ENCODE results near the gene CREB3. TPM values are rescaled to one million over a fixed set of nuclear protein-coding genes. Genes with fewer than 3 reads are reported as not detected.

CREB3 gene
- total and polyA plus RNA-seq, 2 of the 4 experiments (the other 2 are of a cell fraction), result 60.7 to 106 TPM

DNA sequence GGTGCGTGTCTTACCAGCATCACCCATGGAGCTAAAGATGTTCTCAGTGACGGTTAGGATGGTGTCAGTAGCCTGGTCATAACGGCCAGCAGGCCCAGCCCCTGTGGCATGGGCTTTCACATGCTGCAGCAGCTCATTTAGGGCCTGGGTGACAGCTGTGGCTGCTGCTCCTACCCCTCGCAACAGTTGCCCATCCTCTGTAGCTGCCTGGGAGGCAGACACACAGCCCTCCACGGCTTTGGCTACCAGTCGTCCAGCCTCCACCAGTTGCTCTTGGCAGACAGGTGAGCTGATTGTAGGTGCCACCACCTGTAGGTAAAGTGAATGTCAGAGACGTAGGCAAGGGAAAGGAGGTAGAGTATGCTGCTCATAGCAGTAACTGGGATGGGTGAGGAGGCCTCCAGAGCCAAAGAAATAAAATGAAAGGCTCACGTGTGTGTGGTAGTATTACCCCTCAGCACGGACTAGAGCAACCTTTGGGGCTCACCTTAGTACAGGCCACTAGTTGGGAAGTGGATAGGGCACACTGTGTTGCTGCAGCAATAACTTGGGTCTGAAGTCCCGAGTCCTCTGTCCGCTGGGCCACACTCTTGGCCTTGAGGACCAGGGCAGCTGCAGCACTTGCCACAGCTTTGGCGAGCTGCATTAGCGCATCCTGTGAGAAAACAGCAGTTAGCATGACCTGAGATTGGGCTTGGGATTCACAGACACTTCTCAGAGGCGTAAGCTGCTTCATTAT lies 15.2 kb upstream of the CREB3 start:
- Histone ChIP-seq H2BK120ac (ENCODE audit: low read depth, low read length) (no peak overlapping the region), H3K9me3 (ENCODE audit: control insufficient read depth, insufficient read depth, low read length) (no peaks in the 10 kb centered on the region), H3K4ac (ENCODE audit: low read depth, low read length) (no peak overlapping the region), H4K91ac (ENCODE audit: insufficient read depth, low read depth, low read length) (no peak overlapping the region), H3K56ac (ENCODE audit: extremely low read depth, insufficient read depth, low read length) (no peak overlapping the region), H2AK5ac (ENCODE audit: low read depth, low read length) (no peak overlapping the region), H3K4me2 (ENCODE audit: low read depth, low read length) (no peak overlapping the region), H3K9me1 (ENCODE audit: insufficient read depth, low read length) (no peaks in the 10 kb centered on the region; the same call in 1 of the 2 replicates), H2AK9ac (replicated peaks; ENCODE audit: low read depth, low read length, poor library complexity) (no peak overlapping the region), H3K36me3 (ENCODE audit: control insufficient read depth, insufficient read depth, low read length) (peaks cover 88% of the 10 kb centered on the region), H3K18ac (ENCODE audit: low read depth, low read length) (no peak overlapping the region), H3K14ac (replicated peaks; ENCODE audit: low read depth, low read length) (no peak overlapping the region), H2BK20ac (ENCODE audit: low read depth, low read length) (no peak overlapping the region), H2AFZ (replicated peaks; ENCODE audit: low read length, poor library complexity) (no peak overlapping the region), H4K5ac (ENCODE audit: low read depth, low read length) (no peak overlapping the region), H3K4me1 (ENCODE audit: control insufficient read depth, insufficient read depth, low read length) (no peaks in the 10 kb centered on the region), H3K27me3 (ENCODE audit: control insufficient read depth, insufficient read depth, low read length) (no peaks in the 10 kb centered on the region), H3K79me1 (ENCODE audit: low read depth in 1 of 2, low read length in 2 of 2) (peaks cover 50 to 75% of the 10 kb centered on the region in 2 experiments), H4K20me1 (ENCODE audit: insufficient read depth, low read length) (peaks cover 33% of the 10 kb centered on the region), H4K8ac (ENCODE audit: low read depth in 2 of 2, low read length in 2 of 2) (no peak overlapping the region), H3K4me3 (ENCODE audit: insufficient read depth, low read depth, low read length) (no peak overlapping the region), H2BK5ac (ENCODE audit: low read depth, low read length, poor library complexity, severe bottlenecking) (no peak overlapping the region), H3K9ac (ENCODE audit: low read depth, low read length) (no peak overlapping the region), H3K27ac (ENCODE audit: insufficient read depth, low read length) (no peak overlapping the region), H3K23ac (ENCODE audit: low read depth, low read length) (no peak overlapping the region), H2BK15ac (ENCODE audit: low read depth, low read length) (no peak overlapping the region)
- CTCF ChIA-PET, result interaction anchor here (1.8 kb wide), 1 partner anchor 21 kb away, joined by 6 read pairs; no protein-coding TSS in a partner anchor
- DNase-seq (no peak), ATAC-seq (ENCODE audit: low read depth) (no peak)
- POLR2A ChIA-PET (ENCODE audit: unreplicated experiment), result interaction anchor here (0.6 kb wide), 1 partner anchor 10 kb away, joined by 3 read pairs; no protein-coding TSS in a partner anchor
- in situ Hi-C loops (cut with MboI; ENCODE audit: low sequenced_read_pairs), result no loop called here
- intact Hi-C loops (cut with micrococcal nuclease), result no loop called here
- BruUV-seq (replicated peaks), result no TSS peak
- dilution Hi-C loops (cut with HindIII; ENCODE audit: low sequenced_read_pairs, unreplicated experiment), result no loop called here
- TF ChIP-seq MAFK (IDR thresholded peaks at IDR 0.05; ENCODE audit: low read depth, low read length), result no peak
- no peak for TF ChIP-seq NFE2L2 (IDR thresholded peaks at IDR 0.05; ENCODE audit: low read depth, low read length)
- TF ChIP-seq, protein P1, sequence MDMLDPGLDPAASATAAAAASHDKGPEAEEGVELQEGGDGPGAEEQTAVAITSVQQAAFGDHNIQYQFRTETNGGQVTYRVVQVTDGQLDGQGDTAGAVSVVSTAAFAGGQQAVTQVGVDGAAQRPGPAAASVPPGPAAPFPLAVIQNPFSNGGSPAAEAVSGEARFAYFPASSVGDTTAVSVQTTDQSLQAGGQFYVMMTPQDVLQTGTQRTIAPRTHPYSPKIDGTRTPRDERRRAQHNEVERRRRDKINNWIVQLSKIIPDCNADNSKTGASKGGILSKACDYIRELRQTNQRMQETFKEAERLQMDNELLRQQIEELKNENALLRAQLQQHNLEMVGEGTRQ (IDR thresholded peaks at IDR 0.05; ENCODE audit: low read depth, low read length), result no peak
- TF ChIP-seq RFX5 (IDR thresholded peaks at IDR 0.05; ENCODE audit: low read depth, low read length), result no peak
- TF ChIP-seq CHD1 (IDR thresholded peaks at IDR 0.05; ENCODE audit: low read depth, low read length), result no peak
- TF ChIP-seq, protein P2, sequence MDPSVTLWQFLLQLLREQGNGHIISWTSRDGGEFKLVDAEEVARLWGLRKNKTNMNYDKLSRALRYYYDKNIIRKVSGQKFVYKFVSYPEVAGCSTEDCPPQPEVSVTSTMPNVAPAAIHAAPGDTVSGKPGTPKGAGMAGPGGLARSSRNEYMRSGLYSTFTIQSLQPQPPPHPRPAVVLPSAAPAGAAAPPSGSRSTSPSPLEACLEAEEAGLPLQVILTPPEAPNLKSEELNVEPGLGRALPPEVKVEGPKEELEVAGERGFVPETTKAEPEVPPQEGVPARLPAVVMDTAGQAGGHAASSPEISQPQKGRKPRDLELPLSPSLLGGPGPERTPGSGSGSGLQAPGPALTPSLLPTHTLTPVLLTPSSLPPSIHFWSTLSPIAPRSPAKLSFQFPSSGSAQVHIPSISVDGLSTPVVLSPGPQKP (IDR thresholded peaks at IDR 0.05; ENCODE audit: borderline replicate concordance, low read depth, low read length), result no peak
- no peak for TF ChIP-seq BHLHE40 (IDR thresholded peaks at IDR 0.05; ENCODE audit: low read depth, low read length)
- TF ChIP-seq POLR2A (IDR thresholded peaks at IDR 0.05; ENCODE audit: low read depth, low read length), result no peak
- TF ChIP-seq, protein P3, sequence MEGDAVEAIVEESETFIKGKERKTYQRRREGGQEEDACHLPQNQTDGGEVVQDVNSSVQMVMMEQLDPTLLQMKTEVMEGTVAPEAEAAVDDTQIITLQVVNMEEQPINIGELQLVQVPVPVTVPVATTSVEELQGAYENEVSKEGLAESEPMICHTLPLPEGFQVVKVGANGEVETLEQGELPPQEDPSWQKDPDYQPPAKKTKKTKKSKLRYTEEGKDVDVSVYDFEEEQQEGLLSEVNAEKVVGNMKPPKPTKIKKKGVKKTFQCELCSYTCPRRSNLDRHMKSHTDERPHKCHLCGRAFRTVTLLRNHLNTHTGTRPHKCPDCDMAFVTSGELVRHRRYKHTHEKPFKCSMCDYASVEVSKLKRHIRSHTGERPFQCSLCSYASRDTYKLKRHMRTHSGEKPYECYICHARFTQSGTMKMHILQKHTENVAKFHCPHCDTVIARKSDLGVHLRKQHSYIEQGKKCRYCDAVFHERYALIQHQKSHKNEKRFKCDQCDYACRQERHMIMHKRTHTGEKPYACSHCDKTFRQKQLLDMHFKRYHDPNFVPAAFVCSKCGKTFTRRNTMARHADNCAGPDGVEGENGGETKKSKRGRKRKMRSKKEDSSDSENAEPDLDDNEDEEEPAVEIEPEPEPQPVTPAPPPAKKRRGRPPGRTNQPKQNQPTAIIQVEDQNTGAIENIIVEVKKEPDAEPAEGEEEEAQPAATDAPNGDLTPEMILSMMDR (conservative IDR thresholded peaks at IDR 0.05; ENCODE audit: low read depth, low read length), result no peak
- no peak for TF ChIP-seq MXI1 (IDR thresholded peaks at IDR 0.05; ENCODE audit: borderline replicate concordance, low read depth, low read length)
- no peak for TF ChIP-seq RAD21 (IDR thresholded peaks at IDR 0.05; ENCODE audit: low read length)
- no peak for TF ChIP-seq CEBPB (IDR thresholded peaks at IDR 0.05; ENCODE audit: low read depth, low read length)
- WGBS, 2 experiments (ENCODE audit: extremely low coverage in 2 of 2, insufficient read length in 1 of 2), result 94% methylated on average over 7 of the region's 14 CpGs; no CpG with 5 or more reads in 1 of the 2 experiments

All from IMR-90 (cell line).